ENCODE results near the gene STARD10.

DNA sequence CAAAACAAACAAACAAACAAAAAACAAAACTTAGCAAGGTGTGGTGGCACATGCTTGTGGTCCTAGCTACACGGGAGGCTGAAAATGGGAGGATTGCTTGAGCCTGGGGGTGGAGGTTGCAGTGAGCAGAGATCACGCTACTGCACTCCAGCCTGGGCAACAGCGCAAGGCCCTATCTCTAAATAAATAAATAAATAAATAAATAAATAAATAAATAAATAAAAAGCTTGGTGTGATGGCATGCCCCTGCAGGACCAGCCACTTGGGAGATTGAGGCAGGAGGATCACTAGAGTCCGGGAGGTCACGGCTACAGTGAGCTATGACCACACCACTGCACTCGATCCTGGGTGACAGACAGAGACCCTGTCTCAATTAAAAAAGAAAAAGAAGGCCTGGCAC is 9.0 kb upstream of the STARD10 start:
- TF ChIP-seq UBTF (IDR thresholded peaks at IDR 0.05; ENCODE audit: borderline replicate concordance in 1 of 2, low read depth in 2 of 2, low read length in 2 of 2) (no peak), FOXA3 (CRISPR knock-in tag; conservative IDR thresholded peaks at IDR 0.05 in 1 of 2, IDR thresholded peaks at IDR 0.05 in 1 of 2) (no peak), CHD1 (IDR thresholded peaks at IDR 0.05; ENCODE audit: low read length) (no peak), POLR2AphosphoS5 (IDR thresholded peaks at IDR 0.05; ENCODE audit: control insufficient read depth, insufficient read depth, low read depth, low read length) (no peak)
- TF ChIP-seq, protein P1, sequence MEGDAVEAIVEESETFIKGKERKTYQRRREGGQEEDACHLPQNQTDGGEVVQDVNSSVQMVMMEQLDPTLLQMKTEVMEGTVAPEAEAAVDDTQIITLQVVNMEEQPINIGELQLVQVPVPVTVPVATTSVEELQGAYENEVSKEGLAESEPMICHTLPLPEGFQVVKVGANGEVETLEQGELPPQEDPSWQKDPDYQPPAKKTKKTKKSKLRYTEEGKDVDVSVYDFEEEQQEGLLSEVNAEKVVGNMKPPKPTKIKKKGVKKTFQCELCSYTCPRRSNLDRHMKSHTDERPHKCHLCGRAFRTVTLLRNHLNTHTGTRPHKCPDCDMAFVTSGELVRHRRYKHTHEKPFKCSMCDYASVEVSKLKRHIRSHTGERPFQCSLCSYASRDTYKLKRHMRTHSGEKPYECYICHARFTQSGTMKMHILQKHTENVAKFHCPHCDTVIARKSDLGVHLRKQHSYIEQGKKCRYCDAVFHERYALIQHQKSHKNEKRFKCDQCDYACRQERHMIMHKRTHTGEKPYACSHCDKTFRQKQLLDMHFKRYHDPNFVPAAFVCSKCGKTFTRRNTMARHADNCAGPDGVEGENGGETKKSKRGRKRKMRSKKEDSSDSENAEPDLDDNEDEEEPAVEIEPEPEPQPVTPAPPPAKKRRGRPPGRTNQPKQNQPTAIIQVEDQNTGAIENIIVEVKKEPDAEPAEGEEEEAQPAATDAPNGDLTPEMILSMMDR (IDR thresholded peaks at IDR 0.05 in 2 of 3, conservative IDR thresholded peaks at IDR 0.05 in 1 of 3; ENCODE audit: insufficient read depth in 2 of 3, low read depth in 1 of 3, low read length in 3 of 3), result no peak
- TF ChIP-seq, protein P2, sequence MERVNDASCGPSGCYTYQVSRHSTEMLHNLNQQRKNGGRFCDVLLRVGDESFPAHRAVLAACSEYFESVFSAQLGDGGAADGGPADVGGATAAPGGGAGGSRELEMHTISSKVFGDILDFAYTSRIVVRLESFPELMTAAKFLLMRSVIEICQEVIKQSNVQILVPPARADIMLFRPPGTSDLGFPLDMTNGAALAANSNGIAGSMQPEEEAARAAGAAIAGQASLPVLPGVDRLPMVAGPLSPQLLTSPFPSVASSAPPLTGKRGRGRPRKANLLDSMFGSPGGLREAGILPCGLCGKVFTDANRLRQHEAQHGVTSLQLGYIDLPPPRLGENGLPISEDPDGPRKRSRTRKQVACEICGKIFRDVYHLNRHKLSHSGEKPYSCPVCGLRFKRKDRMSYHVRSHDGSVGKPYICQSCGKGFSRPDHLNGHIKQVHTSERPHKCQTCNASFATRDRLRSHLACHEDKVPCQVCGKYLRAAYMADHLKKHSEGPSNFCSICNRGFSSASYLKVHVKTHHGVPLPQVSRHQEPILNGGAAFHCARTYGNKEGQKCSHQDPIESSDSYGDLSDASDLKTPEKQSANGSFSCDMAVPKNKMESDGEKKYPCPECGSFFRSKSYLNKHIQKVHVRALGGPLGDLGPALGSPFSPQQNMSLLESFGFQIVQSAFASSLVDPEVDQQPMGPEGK (CRISPR knock-in tag; IDR thresholded peaks at IDR 0.05; ENCODE audit: borderline replicate concordance), result no peak

All from K562 (cell line).